ENCODE results near the gene HOXC4.

- TF ChIP-seq POLR2A (IDR thresholded peaks at IDR 0.05), result no peak
- TF ChIP-seq, protein P1, sequence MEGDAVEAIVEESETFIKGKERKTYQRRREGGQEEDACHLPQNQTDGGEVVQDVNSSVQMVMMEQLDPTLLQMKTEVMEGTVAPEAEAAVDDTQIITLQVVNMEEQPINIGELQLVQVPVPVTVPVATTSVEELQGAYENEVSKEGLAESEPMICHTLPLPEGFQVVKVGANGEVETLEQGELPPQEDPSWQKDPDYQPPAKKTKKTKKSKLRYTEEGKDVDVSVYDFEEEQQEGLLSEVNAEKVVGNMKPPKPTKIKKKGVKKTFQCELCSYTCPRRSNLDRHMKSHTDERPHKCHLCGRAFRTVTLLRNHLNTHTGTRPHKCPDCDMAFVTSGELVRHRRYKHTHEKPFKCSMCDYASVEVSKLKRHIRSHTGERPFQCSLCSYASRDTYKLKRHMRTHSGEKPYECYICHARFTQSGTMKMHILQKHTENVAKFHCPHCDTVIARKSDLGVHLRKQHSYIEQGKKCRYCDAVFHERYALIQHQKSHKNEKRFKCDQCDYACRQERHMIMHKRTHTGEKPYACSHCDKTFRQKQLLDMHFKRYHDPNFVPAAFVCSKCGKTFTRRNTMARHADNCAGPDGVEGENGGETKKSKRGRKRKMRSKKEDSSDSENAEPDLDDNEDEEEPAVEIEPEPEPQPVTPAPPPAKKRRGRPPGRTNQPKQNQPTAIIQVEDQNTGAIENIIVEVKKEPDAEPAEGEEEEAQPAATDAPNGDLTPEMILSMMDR (IDR thresholded peaks at IDR 0.05), result no peak
Observed at GRCh38 chr12:54022960-54023884, 30.4 kb upstream of the HOXC4 start.
